SK-N-SH (cell line): ENCODE results near the gene ZPBP. TPM values are rescaled to one million over a fixed set of nuclear protein-coding genes. Genes with fewer than 3 reads are reported as not detected.

Experiments
- CTCF ChIA-PET: fragments of 300-600, 350-600 bp; formaldehyde crosslinking; extraction: SDS; loops from one replicate; lab custom pipeline; 2021; lab: Yijun Ruan, JAX
- POLR2A ChIA-PET: fragments of 350-600 bp; sonication (Branson Sonifier 250); formaldehyde crosslinking; extraction: SDS; loops from one replicate; lab custom pipeline; 2020; ENCODE audit warnings: antibody characterized with exemption, inconsistent platforms; lab: Yijun Ruan, JAX
- DNase-seq: peaks from one replicate; pipeline ENCODE4 v3.0.0; 2012
- H2AFZ ChIP-seq: fragments of 200-600 bp; sonication (generic); 2 replicates; pipeline ENCODE4 v1.8.1; 2016; ENCODE audit warnings: antibody characterized with exemption, mild to moderate bottlenecking, low read depth
- H3F3A ChIP-seq: fragments of 200-600 bp; sonication (generic); replicated peaks from 2 replicates; pipeline ENCODE3; 2016; ENCODE audit warnings: antibody characterized with exemption, mild to moderate bottlenecking; ENCODE audit not compliant: insufficient read depth
- H3K27ac ChIP-seq, 2 experiments: fragments of 200-500 bp in 1 of 2; fragments of 200-600 bp in 1 of 2; sonication (Bioruptor generic) in 1 of 2; sonication (generic), shearing (Covaris generic) in 1 of 2; 2 replicates each; pipeline versions ENCODE4 v1.5.1 to v1.6.1; 2014 to 2016; ENCODE audit warnings: low read depth in 2 of 2, inconsistent platforms in 1 of 2, low read length in 1 of 2, mild to moderate bottlenecking in 1 of 2, mixed read lengths in 1 of 2
- H3K27me3 ChIP-seq: fragments of 200-600 bp; sonication (generic), shearing (Covaris generic); 2 replicates; pipeline ENCODE4 v1.6.1; 2016; ENCODE audit warnings: mixed run types; ENCODE audit not compliant: insufficient read depth
- H3K36me3 ChIP-seq, 2 experiments: fragments of 200-500 bp in 1 of 2; fragments of 200-600 bp in 1 of 2; sonication (Bioruptor generic) in 1 of 2; sonication (generic) in 1 of 2; replicated peaks in 1 of 2; 2 replicates each; pipeline versions ENCODE3 to v1.5.1; 2014 to 2016; ENCODE audit warnings: low read length in 1 of 2, mild to moderate bottlenecking in 1 of 2; ENCODE audit not compliant: insufficient read depth in 2 of 2, control insufficient read depth in 1 of 2
- H3K4me1 ChIP-seq, 2 experiments: fragments of 200-500 bp in 1 of 2; fragments of 200-600 bp in 1 of 2; sonication (Bioruptor generic) in 1 of 2; sonication (generic), shearing (Covaris generic) in 1 of 2; 2 replicates each; pipeline versions ENCODE4 v1.5.1 to v1.6.1; 2014 to 2016; ENCODE audit warnings: low read depth in 1 of 2, low read length in 1 of 2, mixed run types in 1 of 2; ENCODE audit not compliant: insufficient read depth in 2 of 2, control insufficient read depth in 1 of 2
- H3K4me2 ChIP-seq: fragments of 200-600 bp; sonication (generic), shearing (Covaris generic); 2 replicates; pipeline ENCODE4 v1.6.1; 2017; ENCODE audit warnings: mixed run types
- H3K4me3 ChIP-seq, 2 experiments: fragments of 200-500 bp in 1 of 2; fragments of 200-600 bp in 1 of 2; sonication (Bioruptor generic) in 1 of 2; sonication (generic), shearing (Covaris generic) in 1 of 2; 2 replicates each; pipeline versions ENCODE4 v1.5.1 to v1.8.1; 2014 to 2016; ENCODE audit warnings: low read depth in 2 of 2, inconsistent platforms in 1 of 2, low read length in 1 of 2, mild to moderate bottlenecking in 1 of 2, mixed read lengths in 1 of 2, moderate library complexity in 1 of 2
- H3K79me2 ChIP-seq: fragments of 200-600 bp; sonication (generic); 2 replicates; pipeline ENCODE4 v1.8.1; 2017; ENCODE audit warnings: mild to moderate bottlenecking; ENCODE audit not compliant: insufficient read depth
- H3K9ac ChIP-seq: fragments of 200-600 bp; sonication (generic); 2 replicates; pipeline ENCODE4 v1.6.1; 2017; ENCODE audit warnings: mixed run types
- H3K9me2 ChIP-seq: fragments of 200-600 bp; sonication (generic); 2 replicates; pipeline ENCODE4 v1.6.1; 2017; ENCODE audit warnings: mixed run types
- H3K9me3 ChIP-seq: fragments of 200-600 bp; sonication (generic); 2 replicates; pipeline ENCODE4 v1.6.1; 2017; ENCODE audit warnings: mixed run types, mild to moderate bottlenecking, moderate library complexity
- H4K20me1 ChIP-seq: fragments of 200-600 bp; sonication (generic); 2 replicates; pipeline ENCODE4 v1.6.1; 2017; ENCODE audit warnings: mild to moderate bottlenecking, mixed run types; ENCODE audit not compliant: insufficient read depth
- CHD2 ChIP-seq: fragments of 150-350 bp; IDR thresholded peaks from 2 replicates; pipeline ENCODE4 v1.6.1; 2018; ENCODE audit warnings: low read length; ENCODE audit not compliant: partially characterized antibody
- CTCF ChIP-seq: fragments of 200-600 bp; sonication (generic); IDR thresholded peaks from 2 replicates; pipeline ENCODE4 v1.6.1; 2017; ENCODE audit warnings: antibody characterized with exemption, mild to moderate bottlenecking, moderate library complexity
- EZH2phosphoT487 ChIP-seq: fragments of 200-600 bp; sonication (generic); IDR thresholded peaks from 2 replicates; pipeline ENCODE4 v1.6.1; 2017; ENCODE audit warnings: low read depth, mixed run types, mild to moderate bottlenecking, antibody characterized with exemption, moderate library complexity, borderline replicate concordance
- FOSL2 ChIP-seq: IDR thresholded peaks from 2 replicates; pipeline ENCODE4 v1.4.0; 2012; ENCODE audit warnings: low read depth, mild to moderate bottlenecking, moderate library complexity, borderline replicate concordance
- FOXJ3 ChIP-seq: sonication (generic); formaldehyde crosslinking; IDR thresholded peaks from 2 replicates; pipeline ENCODE4 v1.5.1; 2020; ENCODE audit warnings: mild to moderate bottlenecking, missing genetic modification reagents
- NFIC ChIP-seq: IDR thresholded peaks from 2 replicates; pipeline ENCODE4 v1.4.0; 2012; ENCODE audit warnings: borderline replicate concordance
- PBX3 ChIP-seq: IDR thresholded peaks from 2 replicates; pipeline ENCODE4; 2012
- RFX5 ChIP-seq: IDR thresholded peaks from 2 replicates; pipeline ENCODE4 v1.6.1; 2012; ENCODE audit warnings: mild to moderate bottlenecking, improper control_type of control experiment, low read length
- RXRA ChIP-seq: IDR thresholded peaks from 2 replicates; pipeline ENCODE4 v1.4.0; 2012; ENCODE audit warnings: low read depth, mild to moderate bottlenecking, borderline replicate concordance
- SIN3A ChIP-seq: IDR thresholded peaks from 2 replicates; pipeline ENCODE4 v1.6.1; 2012; ENCODE audit warnings: low read depth, mild to moderate bottlenecking, low read length, moderate library complexity, borderline replicate concordance
- TCF12 ChIP-seq: IDR thresholded peaks from 2 replicates; pipeline ENCODE4 v1.4.0; 2012
- USF1 ChIP-seq: IDR thresholded peaks from 2 replicates; pipeline ENCODE4 v1.4.0; 2012; ENCODE audit warnings: low read depth, borderline replicate concordance
- WGBS: methylation state at CpG from one replicate; pipeline ENCODE4 v1.1.6; 2017; ENCODE audit warnings: low lambda C conversion rate; 5-methylcytosine and 5-hydroxymethylcytosine counted together
- polyA plus RNA-seq, 3 experiments: library from polyadenylated mRNA; depleted of rRNA; stranded (reverse); fragments of >200 nt; gene quantifications; 2 replicates each; pipeline ENCODE4 v1.2.3, GENCODE V29; 2012

Gene ZPBP
- polyA plus RNA-seq, 1 of the 3 experiments (the other 2 are of a cell fraction) = not detected

DNA sequence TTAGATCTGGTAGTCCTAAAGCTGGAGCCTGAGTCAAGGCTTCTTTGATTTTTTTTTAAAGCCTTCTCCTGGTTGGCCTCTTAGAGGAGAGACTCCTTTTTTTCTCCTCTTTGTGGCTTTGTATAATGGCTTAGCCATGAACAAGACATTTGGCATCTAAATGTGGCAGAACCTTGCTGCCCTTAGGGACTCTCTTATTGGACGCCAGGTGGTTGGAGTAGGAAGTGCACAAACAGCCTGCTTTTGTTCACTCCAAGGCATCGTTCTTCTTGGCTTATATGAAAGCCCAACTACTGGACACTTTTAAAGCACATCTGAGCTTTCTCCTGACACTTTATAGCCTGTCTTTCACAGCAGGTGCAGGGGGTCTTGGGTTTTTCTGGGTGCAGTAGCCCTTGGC is 25.0 kb downstream of the ZPBP start:
- no peak for DNase-seq
- Histone ChIP-seq H3K9me3 (no peaks in the 10 kb centered on the region), H3K36me3 (no peaks in the 10 kb centered on the region), H4K20me1 (no peaks in the 10 kb centered on the region), H3F3A (no peaks in the 10 kb centered on the region), H3K4me2 (peak overlapping the region; percentile 77), H3K9ac (no peak overlapping the region), H3K9me2 (no peaks in the 10 kb centered on the region), H3K4me3 (peak overlapping the region; percentile 52 to 63; a peak in 2 of 4 replicates), H3K4me1 (no peaks in the 10 kb centered on the region; a peak in 1 of 4 replicates), H3K27ac (no peak overlapping the region), H3K79me2 (no peaks in the 10 kb centered on the region), H2AFZ (peak overlapping the region; percentile 84), H3K27me3 (no peaks in the 10 kb centered on the region)
- TF ChIP-seq CTCF (peak; percentile 53), NFIC (no peak)
- POLR2A ChIA-PET = no interaction called here
- CTCF ChIA-PET = interaction anchor here (0.8 kb wide), 1 partner anchor 1093 kb away, joined by 3 read pairs; no protein-coding TSS in a partner anchor
- 0% methylated on average over 2 of the region's 2 CpGs for WGBS

- H3F3A ChIP-seq = no peaks in the 10 kb centered on the region
- no peak overlapping the region for H3K27ac ChIP-seq
- WGBS = 2% methylated on average over 2 of the region's 2 CpGs
- H2AFZ ChIP-seq = no peak overlapping the region
- no peak overlapping the region for H3K4me3 ChIP-seq
- no peak for TF ChIP-seq TCF12
- no peak for TF ChIP-seq PBX3
- TF ChIP-seq FOSL2 = no peak
- no peak for TF ChIP-seq RFX5
- TF ChIP-seq RXRA = no peak
- TF ChIP-seq FOXJ3 (CRISPR knock-in tag) = no peak
- no peak for TF ChIP-seq CHD2
- no peak for TF ChIP-seq USF1
- no peak for TF ChIP-seq SIN3A
- no peak for TF ChIP-seq EZH2phosphoT487
- CTCF ChIA-PET = no interaction called here
- no peaks in the 10 kb centered on the region for H3K4me1 ChIP-seq
- H4K20me1 ChIP-seq = no peaks in the 10 kb centered on the region
- H3K9me3 ChIP-seq = no peaks in the 10 kb centered on the region
- no peaks in the 10 kb centered on the region for H3K9me2 ChIP-seq
- DNase-seq = no peak
- no peaks in the 10 kb centered on the region for H3K79me2 ChIP-seq
- POLR2A ChIA-PET = no interaction called here
- no peaks in the 10 kb centered on the region for H3K27me3 ChIP-seq
- H3K9ac ChIP-seq = no peak overlapping the region
- no peak overlapping the region for H3K4me2 ChIP-seq
- no peaks in the 10 kb centered on the region for H3K36me3 ChIP-seq
Observed at GRCh38 chr7:50062951-50063350, 30.1 kb downstream of the ZPBP start.
